Measurements from ENCODE around the gene LRRC32. TPM values are rescaled to one million over a fixed set of nuclear protein-coding genes. Genes with fewer than 3 reads are reported as not detected.

Gene LRRC32
- total RNA-seq, 2 experiments from 2014 or later = 11.2 to 12.3 TPM

DNA sequence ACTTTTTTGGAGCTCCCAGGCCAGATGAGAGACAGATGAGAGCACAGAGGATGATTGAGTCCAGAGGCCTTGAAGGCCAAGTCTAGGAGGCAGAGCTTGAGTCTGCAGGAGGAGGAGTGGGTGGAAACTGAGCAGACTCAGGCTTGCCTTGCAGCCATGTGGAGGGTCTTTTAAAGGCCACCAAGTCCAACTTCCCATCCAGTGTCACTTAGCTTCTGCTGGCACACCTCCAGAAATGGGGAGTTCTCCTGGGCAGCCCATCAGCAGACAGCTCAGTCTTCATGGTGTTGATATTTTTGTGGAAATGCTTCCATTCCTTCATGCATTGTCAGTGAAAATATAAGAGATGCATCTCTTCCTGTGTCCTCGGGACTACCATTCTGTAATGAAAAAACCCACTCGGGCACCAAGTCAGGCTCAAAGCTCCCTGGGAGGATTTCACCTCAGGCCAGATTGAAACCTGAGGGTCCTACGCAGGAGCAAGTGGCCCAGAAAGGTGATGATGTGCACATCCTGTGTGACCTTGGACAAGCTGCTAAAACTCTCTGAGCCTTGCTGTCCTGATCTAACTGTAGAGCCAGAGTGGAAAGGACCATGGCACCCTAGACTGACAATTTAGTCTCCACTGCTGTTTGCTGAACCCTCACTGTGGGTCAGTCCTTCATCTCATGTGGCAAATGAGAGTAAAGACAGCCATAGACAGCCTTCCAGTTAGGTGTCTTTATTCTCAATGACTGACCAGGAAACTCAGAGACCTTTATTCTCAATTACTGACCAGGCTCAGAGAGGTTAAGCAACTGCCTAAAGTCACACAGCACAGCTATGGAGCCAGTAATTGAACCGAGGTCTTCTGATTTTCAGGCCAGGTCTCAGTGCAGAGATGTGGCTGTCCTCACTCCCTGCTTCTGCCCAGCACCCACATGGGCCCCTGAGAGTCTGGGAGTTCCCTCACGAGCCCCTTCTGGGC, 2.9 kb upstream of the LRRC32 start:
- H3K4me3 Mint-ChIP-seq = peak overlapping the region; percentile 7
- POLR2A ChIA-PET = no interaction called here
- CTCF ChIA-PET = interaction anchor here (1.8 to 2.6 kb wide), 2 partner anchors 247 to 466 kb away, joined by 4 to 14 read pairs; no protein-coding TSS in a partner anchor
- H3K36me3 Mint-ChIP-seq = no peaks in the 10 kb centered on the region
- intact Hi-C loops (cut with micrococcal nuclease) = loop anchor here (5.0 kb wide), 2 partner anchors 121 to 231 kb away; no protein-coding TSS in a partner anchor
- peaks cover 34% of the 10 kb centered on the region for H3K4me1 Mint-ChIP-seq (ENCODE audit: low read depth)
- no peak for DNase-seq
- H3K27ac Mint-ChIP-seq = no peak overlapping the region
- peaks cover 22% of the 10 kb centered on the region for H3K27me3 Mint-ChIP-seq
- H3K9me3 Mint-ChIP-seq = no peaks in the 10 kb centered on the region

DNA sequence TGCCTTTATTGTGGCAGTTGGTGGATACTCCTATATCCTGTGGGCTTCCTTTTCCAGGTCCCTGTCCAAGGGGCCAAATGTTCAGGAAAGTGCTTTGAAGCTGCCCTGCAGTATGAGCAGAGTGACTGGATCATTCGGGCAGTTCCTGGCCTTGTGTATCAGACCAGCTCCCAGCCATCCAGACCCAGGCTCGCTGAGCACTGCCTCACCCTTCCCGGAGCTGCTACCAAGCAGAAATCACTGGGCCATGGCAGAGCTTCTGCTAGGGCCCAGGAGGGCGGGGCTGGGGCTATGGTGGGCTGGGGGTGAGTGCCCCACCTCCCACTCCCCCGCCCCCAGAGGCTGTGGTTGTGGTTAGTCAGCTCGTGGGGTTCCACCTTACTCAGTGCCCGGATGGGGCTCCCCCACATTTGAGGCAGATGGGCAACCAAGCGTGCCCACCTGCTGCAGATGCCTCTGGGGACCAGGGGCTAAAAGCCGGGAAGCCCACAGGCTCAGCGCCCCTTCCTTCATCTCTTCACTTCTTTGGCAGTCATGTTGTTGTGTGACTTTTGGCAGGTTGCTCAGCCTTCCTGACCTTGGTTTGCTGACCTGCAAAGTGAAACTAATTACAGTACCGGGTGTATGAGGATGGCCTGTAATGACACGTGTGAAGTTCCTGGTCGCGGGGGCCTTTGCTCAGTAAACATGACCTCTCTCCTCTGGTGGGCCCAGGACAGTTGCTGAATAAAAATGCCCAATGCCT, 2.1 kb upstream of the LRRC32 start:
- no peaks in the 10 kb centered on the region for H3K9me3 Mint-ChIP-seq
- no peaks in the 10 kb centered on the region for H3K36me3 Mint-ChIP-seq
- H3K4me3 Mint-ChIP-seq = peak overlapping the region; percentile 7
- peaks cover 22% of the 10 kb centered on the region for H3K27me3 Mint-ChIP-seq
- ChIA-PET POLR2A (no interaction called here), CTCF (interaction anchor here (1.0 to 2.6 kb wide), 3 partner anchors 49 to 465 kb away, joined by 3 to 14 read pairs (median 4); no protein-coding TSS in a partner anchor)
- peaks cover 28% of the 10 kb centered on the region for H3K4me1 Mint-ChIP-seq (ENCODE audit: low read depth)
- DNase-seq = peak; percentile 57
- H3K27ac Mint-ChIP-seq = no peak overlapping the region
- intact Hi-C loops (cut with micrococcal nuclease) = loop anchor here (5.0 kb wide), 2 partner anchors 120 to 230 kb away; no protein-coding TSS in a partner anchor

DNA sequence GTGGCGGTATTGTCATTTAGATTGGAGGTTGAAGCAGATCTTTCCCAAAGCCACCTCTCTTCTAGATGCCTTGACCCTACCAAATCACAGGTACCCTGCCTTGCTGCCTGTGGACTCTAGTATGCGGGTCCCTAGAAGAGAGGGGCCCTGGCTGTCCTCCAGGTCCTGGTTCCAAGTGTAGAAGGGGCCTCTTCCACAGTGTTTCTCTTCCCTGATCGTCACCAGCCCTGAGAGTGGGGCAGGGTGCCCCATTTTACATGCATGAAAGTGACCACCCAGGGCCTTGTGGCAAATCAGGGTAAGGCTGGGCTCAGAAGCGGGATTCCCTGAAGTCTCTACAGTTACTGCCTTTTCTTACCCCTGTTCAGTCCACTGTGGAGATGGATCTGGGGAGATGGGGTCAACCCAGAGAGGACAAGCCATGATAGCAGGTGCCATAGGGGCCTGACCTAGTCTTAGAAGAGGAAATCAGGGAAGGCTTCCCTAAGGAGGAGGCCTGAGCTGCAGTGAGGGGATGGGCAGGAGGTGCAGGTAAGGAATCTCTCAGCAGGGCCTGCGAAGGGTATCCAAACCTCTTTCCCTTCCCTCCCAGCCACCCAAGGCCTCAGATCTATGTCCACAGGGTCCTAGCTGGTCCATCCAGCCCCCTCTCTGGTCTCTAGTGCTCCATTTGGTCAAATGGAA, 1.2 kb upstream of the LRRC32 start:
- Mint-ChIP-seq H3K36me3 (no peaks in the 10 kb centered on the region), H3K4me3 (peak overlapping the region; percentile 7), H3K27me3 (peaks cover 22% of the 10 kb centered on the region), H3K27ac (no peak overlapping the region), H3K9me3 (no peaks in the 10 kb centered on the region), H3K4me1 (ENCODE audit: low read depth) (peaks cover 27% of the 10 kb centered on the region)
- intact Hi-C loops (cut with micrococcal nuclease) = loop anchor here (5.0 kb wide), 2 partner anchors 119 to 229 kb away; no protein-coding TSS in a partner anchor
- ChIA-PET CTCF (interaction anchor here (0.6 to 2.6 kb wide), 3 partner anchors 50 to 464 kb away, joined by 3 to 14 read pairs (median 3); no protein-coding TSS in a partner anchor), POLR2A (no interaction called here)
- DNase-seq = no peak

DNA sequence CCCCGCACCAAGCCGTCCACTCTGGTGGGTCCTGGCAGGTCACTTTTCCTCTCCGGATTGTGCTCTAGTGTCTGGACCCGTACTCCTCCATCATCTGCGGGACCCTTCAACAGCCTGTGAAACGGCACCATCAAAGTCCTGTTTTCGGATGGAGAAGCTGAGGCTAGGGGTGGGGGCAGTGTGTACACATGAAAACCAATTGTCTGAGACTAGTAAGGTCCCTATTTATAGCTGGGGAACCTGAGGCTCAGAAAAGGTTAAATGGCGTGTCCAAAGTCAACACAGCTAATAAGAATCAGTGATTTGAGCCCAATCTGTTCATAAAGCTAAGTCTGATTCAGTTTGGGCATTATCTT, 668 bp upstream of the LRRC32 start:
- intact Hi-C loops (cut with micrococcal nuclease) = loop anchor here (5.0 kb wide), 2 partner anchors 119 to 229 kb away; no protein-coding TSS in a partner anchor
- Mint-ChIP-seq H3K4me1 (ENCODE audit: low read depth) (peaks cover 27% of the 10 kb centered on the region), H3K27ac (no peak overlapping the region), H3K27me3 (peaks cover 22% of the 10 kb centered on the region), H3K4me3 (peak overlapping the region; percentile 7), H3K36me3 (no peaks in the 10 kb centered on the region), H3K9me3 (no peaks in the 10 kb centered on the region)
- ChIA-PET CTCF (interaction anchor here (0.6 to 1.2 kb wide), 3 partner anchors 13 to 121 kb away, joined by 3 read pairs; no protein-coding TSS in a partner anchor), POLR2A (no interaction called here)
- DNase-seq = no peak

DNA sequence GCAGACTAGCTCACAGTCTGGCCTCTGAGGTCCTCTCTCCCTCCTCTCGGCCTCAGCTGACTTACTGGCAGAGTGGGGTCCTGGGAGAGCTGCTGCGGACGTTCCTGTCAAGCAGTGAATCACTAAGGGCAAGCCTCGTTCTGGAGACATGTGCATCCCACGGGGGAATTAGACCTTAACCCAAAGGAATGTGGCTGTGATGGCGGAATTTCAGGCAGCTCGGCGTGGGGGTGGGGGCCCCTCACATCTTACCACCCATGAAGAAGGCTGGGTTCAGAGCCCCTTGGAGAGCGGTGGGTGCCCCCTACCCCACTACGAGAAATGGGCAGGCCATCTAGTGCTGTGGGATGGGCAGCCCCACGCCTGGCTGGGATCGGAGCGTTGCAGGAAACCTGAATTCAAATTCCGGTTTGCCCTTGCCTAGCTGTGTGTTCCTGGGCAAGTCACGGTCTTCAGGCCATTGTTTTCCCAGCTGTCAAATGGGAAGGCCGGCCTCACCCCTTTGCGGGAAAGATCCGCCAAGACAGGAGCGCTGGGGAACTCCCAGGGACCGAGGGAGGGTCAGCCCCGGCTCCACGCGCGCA, 554 bp downstream of the LRRC32 start:
- Mint-ChIP-seq H3K27me3 (peaks cover 22% of the 10 kb centered on the region), H3K36me3 (no peaks in the 10 kb centered on the region), H3K4me1 (ENCODE audit: low read depth) (peaks cover 33% of the 10 kb centered on the region), H3K4me3 (peak overlapping the region; percentile 65), H3K27ac (no peak overlapping the region), H3K9me3 (no peaks in the 10 kb centered on the region)
- intact Hi-C loops (cut with micrococcal nuclease) = loop anchor here (5.0 kb wide), 2 partner anchors 118 to 228 kb away; no protein-coding TSS in a partner anchor
- POLR2A ChIA-PET = no interaction called here
- CTCF ChIA-PET = interaction anchor here (0.5 to 1.7 kb wide), 6 partner anchors 12 to 466 kb away, joined by 3 to 5 read pairs (median 3); no protein-coding TSS in a partner anchor
- DNase-seq = no peak

DNA sequence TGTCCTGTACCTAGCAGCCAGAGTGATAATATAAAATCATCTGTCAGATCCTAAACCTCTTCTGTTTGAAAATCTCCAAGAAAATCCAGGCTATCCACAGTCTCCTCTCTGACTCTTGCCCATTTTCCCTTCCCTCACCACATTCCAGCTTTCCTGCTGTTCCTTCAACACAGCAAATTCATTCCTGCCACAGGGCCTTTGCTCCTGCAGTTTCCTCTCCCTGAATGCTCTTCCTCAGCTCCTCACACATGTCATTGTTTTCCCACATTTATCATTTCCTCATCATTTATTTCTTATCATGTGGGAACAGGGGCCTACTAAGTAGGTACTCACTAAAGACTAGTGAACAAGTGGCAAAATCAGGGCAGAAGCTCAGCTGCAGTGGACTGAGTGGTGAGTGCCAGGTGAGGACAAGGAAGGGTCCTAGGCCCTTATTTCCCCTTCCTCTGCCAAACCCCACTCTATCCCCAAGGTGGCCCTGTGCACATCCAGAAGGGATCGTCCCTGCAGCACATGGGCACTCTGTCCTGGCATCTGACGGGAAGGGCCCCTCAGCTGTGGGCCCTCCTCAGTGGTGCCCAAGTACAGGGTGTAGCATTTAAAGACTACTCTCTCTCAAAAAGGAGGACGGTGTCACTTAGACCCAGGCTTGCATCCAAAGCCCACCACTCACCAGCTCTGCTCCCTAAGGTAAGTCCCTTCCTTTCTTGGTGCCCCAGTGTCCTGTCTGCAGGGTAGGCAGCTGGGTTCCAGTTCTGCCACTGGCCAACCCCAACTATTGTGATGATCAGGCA, 2.0 kb downstream of the LRRC32 start:
- DNase-seq = no peak
- peaks cover 22% of the 10 kb centered on the region for H3K27me3 Mint-ChIP-seq
- no peak overlapping the region for H3K27ac Mint-ChIP-seq
- CTCF ChIA-PET = interaction anchor here (0.8 to 1.7 kb wide), 3 partner anchors 53 to 460 kb away, joined by 3 to 5 read pairs (median 4); no protein-coding TSS in a partner anchor
- H3K4me1 Mint-ChIP-seq (ENCODE audit: low read depth) = peaks cover 40% of the 10 kb centered on the region
- POLR2A ChIA-PET = interaction anchor here (0.5 kb wide), 1 partner anchor 457 kb away, joined by 3 read pairs; no protein-coding TSS in a partner anchor
- no peaks in the 10 kb centered on the region for H3K9me3 Mint-ChIP-seq
- H3K4me3 Mint-ChIP-seq = peak overlapping the region; percentile 47
- H3K36me3 Mint-ChIP-seq = peaks cover 1% of the 10 kb centered on the region
- intact Hi-C loops (cut with micrococcal nuclease) = no loop called here

DNA sequence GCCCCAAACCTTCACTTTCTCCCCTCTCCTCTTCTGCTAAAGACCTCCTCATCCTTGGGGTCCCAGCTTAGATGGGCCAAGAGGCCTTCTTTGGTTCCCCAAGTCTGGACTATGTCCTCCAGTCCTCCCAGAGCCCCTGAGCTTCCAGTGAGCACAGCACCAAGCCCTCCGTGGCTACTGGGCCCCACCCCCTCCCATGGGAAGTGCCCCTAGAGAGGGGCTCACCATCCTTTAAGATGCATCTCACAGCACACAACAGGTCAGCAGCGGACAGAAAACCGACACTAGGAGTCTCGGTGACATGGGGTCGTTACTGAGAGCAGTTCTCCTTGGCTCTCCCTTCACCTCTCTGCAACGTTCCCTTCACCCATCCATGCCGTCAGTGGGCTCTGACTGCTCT, 2.7 kb downstream of the LRRC32 start:
- peak overlapping the region; percentile 3 for H3K4me3 Mint-ChIP-seq
- CTCF ChIA-PET = interaction anchor here (0.8 kb wide), 1 partner anchor 54 kb away, joined by 3 read pairs; no protein-coding TSS in a partner anchor
- intact Hi-C loops (cut with micrococcal nuclease) = no loop called here
- peaks cover 33% of the 10 kb centered on the region for H3K4me1 Mint-ChIP-seq (ENCODE audit: low read depth)
- no peak for DNase-seq
- no peaks in the 10 kb centered on the region for H3K9me3 Mint-ChIP-seq
- POLR2A ChIA-PET = interaction anchor here (0.5 kb wide), 1 partner anchor 456 kb away, joined by 3 read pairs; no protein-coding TSS in a partner anchor
- H3K27ac Mint-ChIP-seq = no peak overlapping the region
- H3K27me3 Mint-ChIP-seq = peaks cover 22% of the 10 kb centered on the region
- peaks cover 1% of the 10 kb centered on the region for H3K36me3 Mint-ChIP-seq

DNA sequence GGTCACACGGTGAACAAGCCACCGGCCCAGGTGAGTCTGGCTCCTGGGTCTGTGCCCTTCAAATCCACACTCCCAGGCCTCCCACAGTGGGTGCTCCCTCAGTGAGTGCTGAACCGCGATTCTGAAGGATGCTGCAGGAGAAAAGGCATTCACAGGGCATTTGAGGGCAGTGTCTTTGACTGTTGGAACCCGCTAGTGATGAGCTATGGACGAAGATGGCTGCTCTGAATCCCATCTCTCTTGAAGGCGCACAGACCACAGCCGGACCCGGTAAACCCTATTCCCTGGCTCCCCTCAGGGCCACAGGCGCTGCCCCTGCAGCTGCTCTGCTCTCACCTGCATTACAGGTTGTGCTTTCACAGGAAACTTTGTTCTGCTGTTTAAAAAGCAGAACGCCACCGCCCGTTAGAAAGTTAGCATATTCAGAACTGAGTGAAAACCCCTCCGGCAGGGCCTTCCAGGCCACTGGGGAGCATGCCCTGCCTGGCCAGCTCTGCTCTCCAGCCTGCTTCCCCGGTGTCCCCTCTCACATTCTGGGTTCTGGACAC, 3.2 kb downstream of the LRRC32 start:
- peaks cover 30% of the 10 kb centered on the region for H3K4me1 Mint-ChIP-seq (ENCODE audit: low read depth)
- POLR2A ChIA-PET = no interaction called here
- intact Hi-C loops (cut with micrococcal nuclease) = no loop called here
- no peak for DNase-seq
- H3K36me3 Mint-ChIP-seq = peaks cover 1% of the 10 kb centered on the region
- H3K27me3 Mint-ChIP-seq = peaks cover 22% of the 10 kb centered on the region
- CTCF ChIA-PET = no interaction called here
- no peaks in the 10 kb centered on the region for H3K9me3 Mint-ChIP-seq
- no peak overlapping the region for H3K4me3 Mint-ChIP-seq
- H3K27ac Mint-ChIP-seq = no peak overlapping the region

DNA sequence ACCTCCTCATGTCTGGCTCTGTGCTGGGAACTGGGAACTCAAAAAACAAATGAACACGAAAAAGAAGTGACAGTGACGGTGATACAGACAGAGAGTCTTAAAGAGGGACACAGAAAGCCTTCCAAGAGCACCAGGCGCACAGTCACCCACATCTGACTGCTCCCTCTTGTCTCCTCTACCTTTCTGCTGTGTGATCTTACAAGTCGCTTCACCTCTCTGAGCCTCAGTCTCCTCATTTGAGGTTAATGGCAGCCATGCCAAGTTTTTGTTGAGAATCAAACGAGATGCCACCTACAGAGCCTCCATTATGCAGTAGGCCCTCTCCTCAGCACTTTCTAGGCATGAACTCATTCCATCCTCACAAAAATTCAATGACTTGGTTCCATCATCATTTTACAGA, 3.7 kb downstream of the LRRC32 start:
- ChIA-PET CTCF (no interaction called here), POLR2A (no interaction called here)
- H3K4me1 Mint-ChIP-seq (ENCODE audit: low read depth) = peaks cover 25% of the 10 kb centered on the region
- peaks cover 1% of the 10 kb centered on the region for H3K36me3 Mint-ChIP-seq
- H3K27me3 Mint-ChIP-seq = peaks cover 22% of the 10 kb centered on the region
- no peaks in the 10 kb centered on the region for H3K9me3 Mint-ChIP-seq
- no peak for DNase-seq
- no peak overlapping the region for H3K27ac Mint-ChIP-seq
- no peak overlapping the region for H3K4me3 Mint-ChIP-seq
- intact Hi-C loops (cut with micrococcal nuclease) = loop anchor here (1.0 kb wide), 1 partner anchor 39 kb away; no protein-coding TSS in a partner anchor

DNA sequence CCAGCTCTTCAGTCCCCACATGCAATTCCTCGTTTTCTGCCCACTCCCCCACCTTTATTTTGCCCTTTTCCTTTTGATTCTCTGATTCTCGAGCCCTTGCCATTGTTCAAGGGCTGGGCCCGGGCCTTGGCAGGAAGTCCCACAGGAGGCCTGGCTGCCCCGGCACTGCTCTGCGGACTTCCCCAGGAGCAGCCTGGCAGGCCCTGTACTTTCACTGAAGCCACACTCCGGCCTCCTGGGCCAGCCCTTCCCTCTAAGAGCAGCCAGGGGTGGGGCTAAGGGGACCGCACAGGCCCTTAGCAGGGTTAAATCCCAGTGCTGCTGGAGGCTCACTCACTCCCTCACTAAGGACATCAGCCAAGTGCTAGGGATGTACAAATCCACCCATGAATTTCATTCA, 4.1 kb downstream of the LRRC32 start:
- ChIA-PET CTCF (no interaction called here), POLR2A (no interaction called here)
- Mint-ChIP-seq H3K9me3 (no peaks in the 10 kb centered on the region), H3K27ac (no peak overlapping the region), H3K27me3 (peaks cover 18% of the 10 kb centered on the region), H3K4me1 (ENCODE audit: low read depth) (peaks cover 21% of the 10 kb centered on the region), H3K36me3 (peaks cover 1% of the 10 kb centered on the region), H3K4me3 (no peak overlapping the region)
- intact Hi-C loops (cut with micrococcal nuclease) = loop anchor here (1.0 kb wide), 1 partner anchor 38 kb away; no protein-coding TSS in a partner anchor
- no peak for DNase-seq

All from activated CD4-positive, alpha-beta memory T cell treated with anti-CD3 and anti-CD28 coated beads for 36 hours (primary cell).